ENCODE results near the gene RARA.

Gene RARA

GRCh38 chr17:40309031-40309948 is at the start of gene RARA:
Gene RARA (plus strand): TSS chr17:40309180. CDS start chr17:40331219, 22,039 bp downstream.
- FAIRE-seq, result no peak

- FAIRE-seq, result no peak
Measured at GRCh38 chr17:40259505-40259904, 49.5 kb upstream of the RARA start.

- no peak for FAIRE-seq
Measured at GRCh38 chr17:40260528-40260927, 48.5 kb upstream of the RARA start.

- FAIRE-seq, result no peak
Measured at GRCh38 chr17:40264458-40265185, 44.4 kb upstream of the RARA start.

GRCh38 chr17:40265337-40265736 is 43.6 kb upstream of the RARA start:
- no peak for FAIRE-seq

GRCh38 chr17:40266882-40267281 is 42.1 kb upstream of the RARA start:
- FAIRE-seq, result no peak

GRCh38 chr17:40268141-40268712 is 40.8 kb upstream of the RARA start:
- no peak for FAIRE-seq

GRCh38 chr17:40278414-40278813 is 30.6 kb upstream of the RARA start:
- no peak for FAIRE-seq

GRCh38 chr17:40279402-40279801 is 29.6 kb upstream of the RARA start:
- no peak for FAIRE-seq

GRCh38 chr17:40281663-40282062 is 27.3 kb upstream of the RARA start:
- no peak for FAIRE-seq

- FAIRE-seq, result no peak
Measured at GRCh38 chr17:40283662-40284061, 25.3 kb upstream of the RARA start.

- FAIRE-seq, result no peak
Measured at GRCh38 chr17:40284085-40284713, 24.8 kb upstream of the RARA start.

GRCh38 chr17:40286473-40286872 is 22.5 kb upstream of the RARA start:
- FAIRE-seq, result no peak

- no peak for FAIRE-seq
Measured at GRCh38 chr17:40287159-40287493, 21.9 kb upstream of the RARA start.

- peak; percentile 57 for FAIRE-seq
Measured at GRCh38 chr17:40287494-40288369, 21.2 kb upstream of the RARA start, which contains the start of gene CDC6. Gene CDC6 (plus strand): TSS chr17:40287879. CDS start chr17:40289421, 1,542 bp downstream.

- FAIRE-seq, result no peak
Measured at GRCh38 chr17:40290629-40291280, 18.2 kb upstream of the RARA start.

- FAIRE-seq, result no peak
Measured at GRCh38 chr17:40291281-40291664, 17.7 kb upstream of the RARA start.

GRCh38 chr17:40293363-40293762 is 15.6 kb upstream of the RARA start:
- no peak for FAIRE-seq

GRCh38 chr17:40295488-40296436 is 13.2 kb upstream of the RARA start:
- FAIRE-seq, result no peak

GRCh38 chr17:40297511-40297910 is 11.5 kb upstream of the RARA start:
- FAIRE-seq, result no peak

Measured in colon (tissue), 2 donors.